ENCODE data around the gene SH3RF3.

DNA sequence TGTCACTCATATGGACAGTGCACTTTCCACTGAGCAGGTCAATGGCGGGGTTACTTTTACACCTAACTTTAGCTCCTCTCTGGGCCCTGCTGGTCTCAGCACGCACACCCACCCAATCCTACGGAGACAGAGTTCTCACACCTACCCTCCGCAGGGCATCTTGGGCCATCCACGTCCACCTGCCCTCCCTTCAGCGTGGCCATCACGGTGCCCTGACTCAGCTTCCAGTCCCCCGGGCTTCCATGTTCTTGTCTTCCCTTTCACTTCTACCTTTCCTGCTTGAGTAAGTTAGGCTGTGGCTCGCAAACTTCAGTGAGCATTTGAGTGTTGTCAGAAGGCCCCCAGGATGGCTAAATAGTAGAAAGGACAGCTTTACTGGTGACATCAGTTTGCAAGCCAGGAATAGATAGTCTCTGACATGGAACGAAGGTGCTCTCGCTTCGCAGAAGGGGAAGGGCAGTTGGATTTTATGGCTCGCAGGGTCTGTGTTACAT is 252.4 kb downstream of the SH3RF3 start:
- TF ChIP-seq, protein P1, sequence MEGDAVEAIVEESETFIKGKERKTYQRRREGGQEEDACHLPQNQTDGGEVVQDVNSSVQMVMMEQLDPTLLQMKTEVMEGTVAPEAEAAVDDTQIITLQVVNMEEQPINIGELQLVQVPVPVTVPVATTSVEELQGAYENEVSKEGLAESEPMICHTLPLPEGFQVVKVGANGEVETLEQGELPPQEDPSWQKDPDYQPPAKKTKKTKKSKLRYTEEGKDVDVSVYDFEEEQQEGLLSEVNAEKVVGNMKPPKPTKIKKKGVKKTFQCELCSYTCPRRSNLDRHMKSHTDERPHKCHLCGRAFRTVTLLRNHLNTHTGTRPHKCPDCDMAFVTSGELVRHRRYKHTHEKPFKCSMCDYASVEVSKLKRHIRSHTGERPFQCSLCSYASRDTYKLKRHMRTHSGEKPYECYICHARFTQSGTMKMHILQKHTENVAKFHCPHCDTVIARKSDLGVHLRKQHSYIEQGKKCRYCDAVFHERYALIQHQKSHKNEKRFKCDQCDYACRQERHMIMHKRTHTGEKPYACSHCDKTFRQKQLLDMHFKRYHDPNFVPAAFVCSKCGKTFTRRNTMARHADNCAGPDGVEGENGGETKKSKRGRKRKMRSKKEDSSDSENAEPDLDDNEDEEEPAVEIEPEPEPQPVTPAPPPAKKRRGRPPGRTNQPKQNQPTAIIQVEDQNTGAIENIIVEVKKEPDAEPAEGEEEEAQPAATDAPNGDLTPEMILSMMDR (IDR thresholded peaks at IDR 0.05) = no peak
- no peak for TF ChIP-seq POLR2A (IDR thresholded peaks at IDR 0.05)
